ENCODE results near the gene BSX.

Gene BSX

GRCh38 chr11:122981388-122982264 lies at the start of gene BSX:
TSS of gene BSX (minus strand) at chr11:122981834. CDS start at chr11:122981671, 163 bp downstream.
- H3K4me3 ChIP-seq: no peak within 1 kb of the TSS

GRCh38 chr11:123030517-123030916 lies 48.9 kb upstream of the BSX start:
- Histone ChIP-seq H3K27ac (no peak overlapping the region), H3K4me3 (no peak overlapping the region)

More at GRCh38 chr11:122981388-122982264, at the start of gene BSX:
- H3K27ac ChIP-seq: no peak within 1 kb of the TSS

GRCh38 chr11:123020968-123021367 lies 39.3 kb upstream of the BSX start:
- no peak overlapping the region for H3K27ac ChIP-seq
- no peak overlapping the region for H3K4me3 ChIP-seq

GRCh38 chr11:123018702-123019101 lies 37.1 kb upstream of the BSX start:
- H3K4me3 ChIP-seq: no peak overlapping the region
- no peak overlapping the region for H3K27ac ChIP-seq

GRCh38 chr11:123011510-123011909 lies 29.9 kb upstream of the BSX start:
- Histone ChIP-seq H3K4me3 (no peak overlapping the region), H3K27ac (no peak overlapping the region)

GRCh38 chr11:123006860-123007542 lies 25.4 kb upstream of the BSX start:
- no peak overlapping the region for H3K4me3 ChIP-seq
- no peak overlapping the region for H3K27ac ChIP-seq

GRCh38 chr11:123000721-123001120 lies 19.1 kb upstream of the BSX start:
- Histone ChIP-seq H3K4me3 (no peak overlapping the region), H3K27ac (no peak overlapping the region)

- H3K27ac ChIP-seq: no peak overlapping the region
- no peak overlapping the region for H3K4me3 ChIP-seq
Measured at GRCh38 chr11:122998727-122999366, 17.2 kb upstream of the BSX start.

GRCh38 chr11:122995526-122995925 lies 13.9 kb upstream of the BSX start:
- H3K27ac ChIP-seq: no peak overlapping the region
- H3K4me3 ChIP-seq: no peak overlapping the region

- Histone ChIP-seq H3K27ac (no peak overlapping the region), H3K4me3 (peak overlapping the region; percentile 33 to 50 (median 41))
Measured at GRCh38 chr11:122984186-122985011, 2.8 kb upstream of the BSX start.

- H3K27ac ChIP-seq: no peak overlapping the region
- H3K4me3 ChIP-seq: peak overlapping the region; percentile 33 to 50 (median 41)
Measured at GRCh38 chr11:122983438-122984185, 2.0 kb upstream of the BSX start.

GRCh38 chr11:122979815-122980595 lies 1.6 kb downstream of the BSX start:
- Histone ChIP-seq H3K27ac (no peak overlapping the region), H3K4me3 (no peak overlapping the region)

GRCh38 chr11:122979103-122979814 lies 2.4 kb downstream of the BSX start:
- H3K27ac ChIP-seq: no peak overlapping the region

GRCh38 chr11:122978299-122978620 lies 3.4 kb downstream of the BSX start:
- no peak overlapping the region for H3K4me3 ChIP-seq
- no peak overlapping the region for H3K27ac ChIP-seq

More at GRCh38 chr11:122979103-122979814, 2.4 kb downstream of the BSX start:
- no peak overlapping the region for H3K4me3 ChIP-seq

GRCh38 chr11:122977470-122978298 lies 4.0 kb downstream of the BSX start:
- H3K27ac ChIP-seq: no peak overlapping the region
- H3K4me3 ChIP-seq: no peak overlapping the region

GRCh38 chr11:122976734-122977469 lies 4.7 kb downstream of the BSX start:
- H3K4me3 ChIP-seq: no peak overlapping the region
- no peak overlapping the region for H3K27ac ChIP-seq
